Cardiac muscle cell (in vitro differentiated cells and primary cell): ENCODE measurements around the gene STAP2. TPM values are rescaled to one million over a fixed set of nuclear protein-coding genes. Genes with fewer than 3 reads are reported as not detected.

Source experiments
- DNase-seq, 2 donors: peaks; one replicate each; pipeline versions ENCODE4 v3.0.0 to v3.0.0-alpha.2; 2010 to 2017; ENCODE audit warnings: low read depth in 1 of 2, low spot score in 1 of 2
- H3K27ac ChIP-seq: fragments of 200-600 bp; sonication (generic); 2 replicates; pipeline ENCODE4 v1.5.1; 2016
- H3K27me3 ChIP-seq: fragments of 200-600 bp; sonication (generic); 2 replicates; pipeline ENCODE4 v1.6.0; 2016; ENCODE audit warnings: control low read depth
- H3K36me3 ChIP-seq: fragments of 200-600 bp; sonication (generic); 2 replicates; pipeline ENCODE4 v1.5.1; 2016; ENCODE audit warnings: control low read depth
- H3K4me1 ChIP-seq: fragments of 200-600 bp; sonication (generic); 2 replicates; pipeline ENCODE4 v1.8.1; 2017; ENCODE audit warnings: low read depth, mild to moderate bottlenecking, mixed run types
- H3K4me3 ChIP-seq: fragments of 200-600 bp; sonication (generic); 2 replicates; pipeline ENCODE4 v1.5.1; 2016; ENCODE audit warnings: mild to moderate bottlenecking
- H3K9me3 ChIP-seq: fragments of 200-600 bp; sonication (generic); 2 replicates; pipeline ENCODE4 v1.5.1; 2017; ENCODE audit warnings: low read depth, mild to moderate bottlenecking, control low read depth
- CTCF ChIP-seq: IDR thresholded peaks from 2 replicates; pipeline ENCODE4 v1.5.1; 2012; ENCODE audit warnings: low read depth, mild to moderate bottlenecking, low read length
- polyA plus RNA-seq: library from polyadenylated mRNA; unstranded; fragments of >200 nt; fragmentation: Nextera tagmentation; extraction: Ambion mirVana; gene quantifications from 2 replicates; pipeline ENCODE4 v1.2.1, GENCODE V29; 2016
- total RNA-seq: library from RNA; depleted of rRNA; stranded (reverse); fragments of >200 nt; gene quantifications from 2 replicates; pipeline ENCODE4 v1.2.3, GENCODE V29; 2016

Gene STAP2
- total and polyA plus RNA-seq, 2 experiments from 2014 or later = 12.3 to 20.3 TPM

- Histone ChIP-seq H3K27ac (no peak overlapping the region), H3K4me3 (no peak overlapping the region), H3K27me3 (no peaks in the 10 kb centered on the region), H3K36me3 (no peaks in the 10 kb centered on the region), H3K9me3 (no peaks in the 10 kb centered on the region), H3K4me1 (peaks cover 6% of the 10 kb centered on the region)
- no peak for TF ChIP-seq CTCF
- DNase-seq = no peak
These were observed 33.4 kb downstream of the STAP2 start for GRCh38 chr19:4305257-4305612.

GRCh38 chr19:4304538-4305256, 33.9 kb downstream of the STAP2 start, which contains the start of gene FSD1:
Gene FSD1, plus strand, starts transcription at chr19:4304598. Its CDS starts 149 bp downstream, at chr19:4304747.
- DNase-seq = peak; percentile 71 to 79
- Histone ChIP-seq H3K4me1 (peaks cover 6% of the 10 kb centered on the region), H3K4me3 (peak within 1 kb of the TSS; percentile 57), H3K27me3 (no peaks in the 10 kb centered on the region), H3K36me3 (no peaks in the 10 kb centered on the region), H3K27ac (no peak within 1 kb of the TSS), H3K9me3 (no peaks in the 10 kb centered on the region)
- TF ChIP-seq CTCF = no peak

GRCh38 chr19:4303819-4304537, 34.6 kb downstream of the STAP2 start:
- H3K4me3 ChIP-seq = peak overlapping the region; percentile 57
- H3K4me1 ChIP-seq = peaks cover 6% of the 10 kb centered on the region
- H3K27me3 ChIP-seq = no peaks in the 10 kb centered on the region
- no peaks in the 10 kb centered on the region for H3K9me3 ChIP-seq
- no peak for DNase-seq
- no peak for TF ChIP-seq CTCF
- no peak overlapping the region for H3K27ac ChIP-seq
- no peaks in the 10 kb centered on the region for H3K36me3 ChIP-seq

GRCh38 chr19:4302243-4302640, 36.4 kb downstream of the STAP2 start, which contains the start of gene TMIGD2:
Gene TMIGD2, minus strand, starts transcription at chr19:4302389. Its CDS starts 4 bp downstream, at chr19:4302385.
- Histone ChIP-seq H3K4me3 (no peak within 1 kb of the TSS), H3K27me3 (no peaks in the 10 kb centered on the region), H3K36me3 (no peaks in the 10 kb centered on the region), H3K4me1 (peaks cover 6% of the 10 kb centered on the region), H3K27ac (peak within 1 kb of the TSS; percentile 57), H3K9me3 (no peaks in the 10 kb centered on the region)
- DNase-seq = no peak
- TF ChIP-seq CTCF = no peak

GRCh38 chr19:4301590-4302242, 36.9 kb downstream of the STAP2 start:
- no peaks in the 10 kb centered on the region for H3K9me3 ChIP-seq

More at GRCh38 chr19:4301590-4302242, 36.9 kb downstream of the STAP2 start:
- no peaks in the 10 kb centered on the region for H3K27me3 ChIP-seq
- H3K27ac ChIP-seq = peak overlapping the region; percentile 57
- peaks cover 6% of the 10 kb centered on the region for H3K4me1 ChIP-seq
- H3K4me3 ChIP-seq = no peak overlapping the region
- no peak for DNase-seq
- no peak for TF ChIP-seq CTCF
- H3K36me3 ChIP-seq = no peaks in the 10 kb centered on the region
